ENCODE results near the gene LITAF. TPM values are rescaled to one million over a fixed set of nuclear protein-coding genes. Genes with fewer than 3 reads are reported as not detected.

The LITAF gene
- total RNA-seq, 4 donors from 2014 or later: 54.8 to 73.0 (median 65.3) TPM

GRCh38 chr16:11556945-11557720 is 29.6 kb downstream of the LITAF start:
- no peak for DNase-seq (ENCODE audit: low spot score in 2 of 2)
- H3K4me1 ChIP-seq: peaks cover 0 to 66% (median 46%) of the 10 kb centered on the region in 4 donors
- peaks cover 0 to 36% (median 19%) of the 10 kb centered on the region in 3 donors for H3K36me3 ChIP-seq
- no peaks in the 10 kb centered on the region for H3K27me3 ChIP-seq
- H3K4me3 ChIP-seq: no peak overlapping the region
- TF ChIP-seq POLR2A (IDR thresholded peaks at IDR 0.05): no peak
- TF ChIP-seq, protein P1, sequence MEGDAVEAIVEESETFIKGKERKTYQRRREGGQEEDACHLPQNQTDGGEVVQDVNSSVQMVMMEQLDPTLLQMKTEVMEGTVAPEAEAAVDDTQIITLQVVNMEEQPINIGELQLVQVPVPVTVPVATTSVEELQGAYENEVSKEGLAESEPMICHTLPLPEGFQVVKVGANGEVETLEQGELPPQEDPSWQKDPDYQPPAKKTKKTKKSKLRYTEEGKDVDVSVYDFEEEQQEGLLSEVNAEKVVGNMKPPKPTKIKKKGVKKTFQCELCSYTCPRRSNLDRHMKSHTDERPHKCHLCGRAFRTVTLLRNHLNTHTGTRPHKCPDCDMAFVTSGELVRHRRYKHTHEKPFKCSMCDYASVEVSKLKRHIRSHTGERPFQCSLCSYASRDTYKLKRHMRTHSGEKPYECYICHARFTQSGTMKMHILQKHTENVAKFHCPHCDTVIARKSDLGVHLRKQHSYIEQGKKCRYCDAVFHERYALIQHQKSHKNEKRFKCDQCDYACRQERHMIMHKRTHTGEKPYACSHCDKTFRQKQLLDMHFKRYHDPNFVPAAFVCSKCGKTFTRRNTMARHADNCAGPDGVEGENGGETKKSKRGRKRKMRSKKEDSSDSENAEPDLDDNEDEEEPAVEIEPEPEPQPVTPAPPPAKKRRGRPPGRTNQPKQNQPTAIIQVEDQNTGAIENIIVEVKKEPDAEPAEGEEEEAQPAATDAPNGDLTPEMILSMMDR (IDR thresholded peaks at IDR 0.05): no peak
- no peak for TF ChIP-seq EP300 (IDR thresholded peaks at IDR 0.05)
- peaks cover 0 to 10% (median 0%) of the 10 kb centered on the region in 4 donors for H3K9me3 ChIP-seq
- peak overlapping the region; percentile 65 to 90 (median 80) for H3K27ac ChIP-seq
- WGBS, 2 donors: 78 to 88% methylated on average over 9 of the region's 9 CpGs

DNA sequence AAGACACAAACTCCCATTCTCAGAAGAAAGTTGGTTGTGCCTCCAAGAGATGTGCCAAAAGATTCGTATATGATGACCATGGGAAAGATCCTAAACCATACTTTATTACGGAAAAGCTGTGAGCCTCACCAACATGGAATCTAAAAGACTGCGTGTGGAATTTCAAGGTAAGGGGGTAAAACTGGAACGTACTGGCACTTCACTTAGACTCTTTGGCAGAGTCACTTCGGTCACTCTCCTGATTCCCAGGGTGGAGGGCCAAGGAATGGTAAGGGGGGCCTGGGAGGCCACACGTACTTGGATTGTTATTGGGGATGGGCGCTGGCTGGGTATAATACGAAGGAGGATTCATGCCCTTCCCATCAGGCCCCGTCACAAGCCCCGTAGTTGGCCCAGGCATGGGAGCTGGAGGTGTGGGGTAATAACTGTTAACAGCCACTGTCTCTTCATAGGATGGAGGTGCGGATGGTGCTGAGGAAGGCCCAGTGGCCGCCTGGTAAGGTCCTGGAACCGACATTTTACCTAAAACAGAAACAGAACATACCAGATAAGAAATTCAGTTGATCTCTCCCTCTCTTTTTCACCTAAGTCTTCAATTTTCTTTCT is 30.4 kb downstream of the LITAF start:
- WGBS, 2 donors: 96 to 98% methylated on average over 13 of the region's 13 CpGs
- H3K36me3 ChIP-seq: peaks cover 0 to 40% (median 19%) of the 10 kb centered on the region in 3 donors
- H3K4me1 ChIP-seq: peaks cover 0 to 64% (median 43%) of the 10 kb centered on the region in 4 donors

DNA sequence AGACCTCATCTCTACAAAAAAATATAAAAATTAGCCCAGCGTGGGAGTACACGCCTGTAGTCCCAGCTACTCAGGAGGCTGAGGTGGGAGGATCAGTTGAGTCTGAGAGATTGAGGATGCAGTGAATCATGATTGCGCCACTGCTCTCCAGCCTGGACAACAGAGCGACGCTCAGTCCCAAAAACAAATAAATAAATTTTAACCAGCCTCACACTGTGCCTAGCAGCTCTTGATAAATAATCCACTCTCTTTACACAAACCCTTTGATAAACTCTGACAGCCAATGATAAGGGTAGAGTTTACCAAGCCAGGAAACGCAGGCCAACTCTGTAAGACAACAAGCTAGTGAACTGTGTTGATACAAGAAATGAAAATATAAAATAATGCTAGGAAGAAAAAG is 32.7 kb downstream of the LITAF start:
- Histone ChIP-seq H3K9me3 (peaks cover 0 to 15% (median 0%) of the 10 kb centered on the region in 4 donors), H3K27ac (peak overlapping the region in 2 of 4 donors; percentile 82 to 84), H3K4me1 (peaks cover 0 to 49% (median 29%) of the 10 kb centered on the region in 4 donors), H3K27me3 (no peaks in the 10 kb centered on the region), H3K4me3 (no peak overlapping the region), H3K36me3 (peaks cover 0 to 60% (median 28%) of the 10 kb centered on the region in 3 donors)
- DNase-seq (ENCODE audit: low spot score in 2 of 2): no peak
- TF ChIP-seq POLR2A (IDR thresholded peaks at IDR 0.05): no peak
- TF ChIP-seq EP300 (IDR thresholded peaks at IDR 0.05): no peak
- TF ChIP-seq, protein P1 (IDR thresholded peaks at IDR 0.05): no peak
- 68 to 77% methylated on average over 6 of the region's 6 CpGs for WGBS, 2 donors

More for the DNA sequence above, 30.4 kb downstream of the LITAF start:
- peak overlapping the region in 2 of 4 donors; percentile 83 to 90 for H3K27ac ChIP-seq
- H3K27me3 ChIP-seq: no peaks in the 10 kb centered on the region
- H3K9me3 ChIP-seq: peaks cover 0 to 10% (median 0%) of the 10 kb centered on the region in 4 donors
- DNase-seq (ENCODE audit: low spot score in 2 of 2): no peak
- TF ChIP-seq POLR2A (IDR thresholded peaks at IDR 0.05): no peak
- TF ChIP-seq, protein P1 (IDR thresholded peaks at IDR 0.05): no peak
- no peak for TF ChIP-seq EP300 (IDR thresholded peaks at IDR 0.05)
- H3K4me3 ChIP-seq: no peak overlapping the region

GRCh38 chr16:11553371-11553770 is 33.3 kb downstream of the LITAF start:
- Histone ChIP-seq H3K36me3 (peaks cover 0 to 67% (median 28%) of the 10 kb centered on the region in 3 donors), H3K27ac (peak overlapping the region in 3 of 4 donors; percentile 31 to 84 (median 82)), H3K4me3 (no peak overlapping the region)

More at GRCh38 chr16:11553371-11553770, 33.3 kb downstream of the LITAF start:
- no peak for DNase-seq (ENCODE audit: low spot score in 2 of 2)
- Histone ChIP-seq H3K27me3 (no peaks in the 10 kb centered on the region), H3K4me1 (peaks cover 0 to 44% (median 25%) of the 10 kb centered on the region in 4 donors), H3K9me3 (peaks cover 0 to 15% (median 0%) of the 10 kb centered on the region in 4 donors)
- TF ChIP-seq, protein P1 (IDR thresholded peaks at IDR 0.05): no peak
- TF ChIP-seq POLR2A (IDR thresholded peaks at IDR 0.05) (no peak), EP300 (IDR thresholded peaks at IDR 0.05) (no peak)
- WGBS, 2 donors: 55 to 74% methylated on average over 11 of the region's 11 CpGs
